GM21786 (cell line): ENCODE data around the gene ELFN1.

Source experiments
- ATAC-seq: cut with Tn5 transposase; IDR thresholded peaks from one replicate; pipeline ENCODE4 v1.9.1; 2021; ENCODE audit not compliant: unreplicated experiment

The ELFN1 gene

DNA sequence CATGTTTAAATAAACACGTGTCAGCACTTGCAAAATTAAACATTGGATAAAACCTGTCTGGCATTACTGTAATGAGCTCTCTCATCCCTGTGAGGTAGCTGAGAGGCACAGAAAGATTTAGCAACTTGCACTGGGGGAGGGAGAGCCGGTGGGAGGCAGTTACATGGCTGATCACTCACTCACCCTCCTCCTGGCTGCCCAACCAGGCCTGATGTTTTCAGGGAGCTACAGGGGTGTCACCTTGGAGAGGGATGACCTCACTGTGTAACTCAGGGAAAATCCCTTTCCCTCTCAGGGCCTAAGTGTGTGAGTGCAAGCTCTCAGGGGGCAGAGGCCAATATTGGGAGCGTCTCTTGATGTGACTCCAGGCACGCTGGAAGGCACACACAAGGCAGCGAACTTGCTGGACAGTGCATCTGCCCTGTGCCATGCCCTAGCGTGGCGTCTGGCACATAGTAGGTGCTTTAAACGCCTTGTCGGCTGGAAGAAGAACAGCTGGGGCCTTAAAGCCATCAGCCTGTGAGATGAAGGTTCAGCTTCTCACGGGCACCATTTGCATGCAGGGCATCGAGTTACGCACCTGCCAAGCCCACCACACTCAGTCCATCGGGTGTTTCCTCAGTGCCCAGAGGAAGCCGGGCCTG, 51.1 kb downstream of the ELFN1 start:
- ATAC-seq, result no peak

DNA sequence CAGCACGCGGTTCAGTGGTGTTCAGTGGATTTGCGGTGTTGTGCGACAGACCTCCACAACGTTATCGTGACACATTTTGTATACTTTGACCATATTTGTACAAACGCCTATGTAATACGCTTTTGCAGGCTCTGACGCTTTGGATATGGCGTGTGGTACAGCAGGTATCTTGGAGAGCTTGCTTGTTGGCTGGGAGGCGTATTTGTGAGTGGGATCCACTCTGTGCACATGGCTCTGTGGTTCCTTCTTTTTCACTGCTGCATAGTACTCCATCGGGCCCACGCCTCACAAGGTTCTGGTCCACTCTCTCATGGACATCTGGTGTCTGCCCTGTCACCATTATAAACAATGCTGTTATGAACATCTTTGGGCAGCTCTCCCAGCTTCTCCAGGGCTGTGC, 53.2 kb downstream of the ELFN1 start:
- ATAC-seq, result no peak

DNA sequence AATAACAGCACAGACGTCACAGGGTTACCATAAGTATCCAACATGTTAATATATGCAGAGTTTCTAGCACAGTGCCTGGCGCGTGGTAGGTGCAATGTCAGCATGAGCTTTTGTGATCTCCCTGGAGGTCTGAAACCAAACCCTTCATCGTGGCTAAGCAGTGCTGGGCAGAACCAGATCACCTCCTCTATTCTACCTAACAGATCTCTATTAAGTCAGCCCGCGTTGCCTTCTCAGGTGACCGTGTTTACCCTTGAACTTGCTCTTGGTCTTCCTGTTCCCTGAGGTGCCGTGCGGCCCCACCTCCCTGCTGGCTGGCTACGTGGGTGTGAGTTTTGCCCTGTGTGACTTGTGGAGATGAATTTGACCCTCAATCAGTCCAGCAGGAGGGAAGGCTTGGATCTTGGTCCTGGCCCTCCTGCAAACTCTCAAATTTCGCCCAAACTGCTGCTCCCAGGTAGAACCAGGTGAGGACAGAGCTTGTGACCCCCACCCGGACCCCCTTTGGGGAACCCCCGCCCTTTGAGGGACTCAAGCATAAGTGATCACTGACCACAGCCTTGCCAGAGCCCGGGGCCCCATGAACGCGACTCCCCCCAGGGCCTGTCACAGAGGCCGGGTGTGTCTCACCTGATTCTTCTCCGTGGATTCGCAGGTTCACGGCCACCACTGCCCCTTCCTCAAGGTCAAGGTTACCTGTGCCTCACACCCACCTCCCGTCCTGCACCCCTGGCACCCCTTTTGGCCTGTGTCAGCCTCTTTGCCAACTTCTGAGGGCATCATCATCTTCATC, 54.2 kb downstream of the ELFN1 start:
- ATAC-seq, result no peak

DNA sequence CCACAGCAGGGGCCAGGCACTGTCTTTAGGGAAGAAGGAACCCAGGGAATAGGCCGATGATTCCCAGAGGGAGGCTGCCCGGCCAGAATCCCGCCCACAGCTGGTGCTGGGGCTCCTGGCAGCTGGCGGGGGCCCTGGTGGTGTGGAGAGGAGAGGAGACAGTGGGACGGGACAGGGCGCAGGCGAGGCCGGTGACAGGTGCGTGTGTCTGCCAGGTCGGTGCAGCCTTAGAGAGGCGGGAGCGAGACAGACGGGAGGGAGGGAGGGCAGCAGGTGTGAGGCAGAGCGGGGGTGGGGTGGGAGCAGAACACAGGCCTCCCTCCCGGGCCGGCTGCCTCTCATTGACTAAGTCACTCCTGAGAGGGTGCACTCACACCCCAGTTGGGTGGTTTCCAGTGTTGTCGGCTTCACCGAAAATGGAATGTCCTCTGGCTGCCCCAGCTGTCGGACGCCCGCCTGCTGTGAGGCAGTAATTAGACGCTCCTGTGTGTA, 55.2 kb downstream of the ELFN1 start:
- no peak for ATAC-seq

DNA sequence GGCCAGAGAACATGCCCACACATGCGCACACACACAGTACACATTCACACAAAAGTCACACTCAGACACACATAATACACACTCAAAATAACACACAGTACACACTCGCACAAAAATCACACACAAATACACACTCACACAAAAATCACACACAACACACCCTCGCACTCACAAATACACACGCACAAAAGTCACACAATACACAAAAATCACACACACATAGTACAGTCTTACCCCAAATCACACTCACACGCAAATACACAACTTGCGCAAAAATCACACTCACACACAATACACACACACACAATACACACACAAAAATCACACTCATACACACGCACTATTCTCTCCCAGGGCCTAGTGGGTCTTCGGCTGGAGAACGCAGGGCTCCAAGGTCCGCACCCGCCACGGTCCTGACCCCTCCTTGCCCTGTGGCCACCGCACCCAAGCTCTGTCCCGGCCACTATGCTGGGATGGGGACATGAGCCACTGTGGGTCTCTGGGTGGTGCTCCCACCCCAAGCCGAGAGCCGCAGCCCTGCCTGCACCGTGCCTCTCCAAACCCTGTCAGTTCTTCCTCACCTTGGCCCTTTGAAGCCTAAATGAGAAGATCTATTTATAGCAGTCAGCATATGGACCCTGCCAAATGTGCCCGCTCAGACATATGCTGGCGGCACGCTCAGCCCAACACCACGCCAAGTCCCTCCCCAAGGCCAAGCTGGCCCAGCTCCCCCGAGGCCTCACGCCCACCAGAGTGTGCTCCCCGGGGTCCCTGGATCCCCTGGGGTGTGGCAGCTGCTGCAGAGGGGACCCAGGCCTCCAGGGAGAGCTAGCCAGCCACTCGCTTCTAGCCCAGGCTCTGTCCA, 55.9 kb downstream of the ELFN1 start:
- no peak for ATAC-seq

DNA sequence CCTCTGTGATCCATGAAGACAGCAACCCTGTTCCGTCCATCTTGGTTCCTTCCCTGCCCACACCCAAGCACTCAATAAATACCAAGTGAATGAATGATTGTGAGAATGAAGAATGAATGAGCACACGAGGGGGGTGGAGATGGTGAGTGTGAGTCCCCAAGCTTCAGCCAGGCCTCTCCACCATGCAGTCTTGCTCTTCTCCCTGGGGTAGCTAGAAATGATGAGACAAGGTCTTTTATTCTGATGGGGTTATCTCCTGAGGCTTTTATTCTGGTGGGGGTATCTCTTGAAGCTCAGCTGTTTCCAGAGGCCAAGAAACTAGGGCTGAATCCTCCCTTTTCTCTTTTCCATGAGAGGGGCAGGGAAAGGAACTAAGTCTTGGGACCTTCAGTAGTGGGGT, 57.0 kb downstream of the ELFN1 start:
- no peak for ATAC-seq

DNA sequence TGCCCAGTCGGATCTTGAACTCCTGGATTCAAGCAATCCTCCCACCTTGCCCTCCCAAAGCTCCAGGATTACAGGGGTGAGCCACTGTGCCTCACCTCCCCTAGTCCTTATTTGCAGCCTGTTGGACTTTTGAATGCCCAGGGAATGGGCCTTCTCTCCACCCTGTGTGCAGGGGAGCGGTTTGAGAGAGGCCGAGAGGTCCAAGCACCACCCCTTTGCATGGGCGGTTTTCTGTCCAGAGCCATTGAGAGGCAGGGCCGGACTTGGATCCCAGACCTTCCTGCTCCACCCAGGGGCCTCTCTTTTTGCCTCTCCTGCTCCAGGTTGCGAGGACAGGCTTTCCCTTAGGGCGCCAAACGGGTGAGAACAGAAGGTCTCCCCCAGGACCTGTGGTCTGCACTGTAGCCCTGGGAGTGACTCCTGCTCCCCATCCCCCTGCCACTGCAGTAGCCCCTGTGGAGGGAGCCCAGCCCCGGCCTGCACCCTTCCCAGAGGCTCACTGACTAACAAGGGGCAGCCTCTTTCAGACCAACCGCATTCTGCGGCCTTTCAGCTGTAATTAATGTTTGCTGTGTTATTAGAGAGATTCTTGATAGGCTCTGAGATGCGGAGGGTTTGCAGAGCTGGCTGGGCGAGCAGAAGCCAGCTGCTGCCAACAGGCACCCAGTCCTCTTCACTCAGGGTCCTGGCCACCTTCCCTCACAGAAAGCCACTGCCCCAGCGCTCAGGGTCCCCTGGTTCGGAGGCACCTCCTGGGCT, 57.9 kb downstream of the ELFN1 start:
- no peak for ATAC-seq

DNA sequence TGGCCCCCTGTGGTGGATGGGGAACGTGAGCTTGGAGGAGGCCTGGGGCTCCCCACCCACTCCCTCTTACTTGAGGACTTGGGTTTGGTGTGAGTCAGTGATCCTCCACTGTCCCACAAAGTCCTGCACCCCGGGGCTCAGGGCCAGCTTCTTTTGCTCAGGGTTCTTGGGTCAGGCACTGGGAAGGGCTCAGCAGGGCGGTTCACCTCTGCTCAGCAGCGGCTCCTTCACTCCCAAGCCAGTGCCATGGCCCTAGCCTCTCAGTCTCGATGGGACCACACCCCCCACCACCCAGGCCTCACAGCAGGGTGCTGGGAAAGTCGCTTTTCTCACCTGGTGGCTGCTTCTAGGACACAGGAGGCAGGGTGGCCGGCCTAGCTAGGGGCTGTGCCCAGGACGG, 59.1 kb downstream of the ELFN1 start:
- ATAC-seq, result no peak

DNA sequence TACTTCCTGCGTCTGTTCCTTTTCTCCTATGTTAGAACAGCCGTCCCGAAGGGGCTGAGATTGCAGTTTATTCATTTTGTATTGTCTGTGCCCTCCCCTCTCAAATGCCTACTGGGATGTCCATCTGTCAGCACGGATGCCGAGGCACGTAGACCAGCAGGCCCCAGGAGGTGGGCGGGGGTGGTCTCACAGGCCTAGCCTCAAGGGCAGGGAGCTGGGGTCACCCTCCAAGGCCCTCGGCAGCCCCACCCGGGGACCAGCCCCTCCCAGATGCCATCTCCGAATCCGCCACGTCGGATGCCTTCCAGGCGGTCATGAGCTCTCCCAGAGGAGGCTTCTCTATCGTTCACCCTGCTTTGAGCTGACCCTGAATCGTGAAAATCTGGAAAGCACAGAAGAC, 59.7 kb downstream of the ELFN1 start:
- no peak for ATAC-seq

DNA sequence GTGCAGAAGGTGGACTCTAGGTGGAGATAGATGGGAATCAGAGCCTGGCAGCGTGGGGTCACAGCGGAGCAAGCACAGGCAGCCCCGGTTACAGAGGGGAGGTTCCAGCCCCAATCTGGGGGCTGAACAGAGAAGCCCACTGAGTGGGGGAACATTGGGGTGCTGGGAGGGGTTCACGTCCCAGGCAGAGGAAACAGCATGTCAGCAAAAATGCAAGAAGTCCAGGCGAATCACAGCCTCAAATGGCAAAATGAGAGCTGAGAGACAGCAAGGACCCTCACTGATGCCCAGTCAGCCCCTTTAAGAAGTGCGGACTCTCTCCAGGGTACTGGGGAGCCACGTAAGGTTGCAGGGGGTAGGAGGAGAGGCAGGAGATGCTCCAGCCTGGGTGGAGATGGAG, 62.0 kb downstream of the ELFN1 start:
- no peak for ATAC-seq

DNA sequence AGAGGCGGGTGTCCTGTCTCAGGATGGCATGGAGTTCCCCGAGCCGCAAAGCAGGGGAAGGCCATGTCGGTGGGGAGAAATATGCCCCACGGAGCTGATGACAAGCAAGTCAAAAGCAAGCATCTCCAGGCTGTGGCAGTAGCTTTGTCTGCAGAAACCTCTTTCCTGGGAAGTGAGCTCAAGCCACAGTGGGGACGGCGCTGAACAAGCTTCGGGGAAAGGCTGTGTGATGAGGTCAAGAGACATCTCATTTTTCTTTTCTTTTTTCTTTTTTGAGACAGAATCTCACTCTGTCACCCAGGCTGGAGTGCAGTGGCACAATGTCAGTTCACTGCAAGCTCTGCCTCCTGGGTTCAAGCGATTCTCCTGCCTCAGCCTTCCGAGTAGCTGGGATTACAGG, 62.6 kb downstream of the ELFN1 start:
- no peak for ATAC-seq

DNA sequence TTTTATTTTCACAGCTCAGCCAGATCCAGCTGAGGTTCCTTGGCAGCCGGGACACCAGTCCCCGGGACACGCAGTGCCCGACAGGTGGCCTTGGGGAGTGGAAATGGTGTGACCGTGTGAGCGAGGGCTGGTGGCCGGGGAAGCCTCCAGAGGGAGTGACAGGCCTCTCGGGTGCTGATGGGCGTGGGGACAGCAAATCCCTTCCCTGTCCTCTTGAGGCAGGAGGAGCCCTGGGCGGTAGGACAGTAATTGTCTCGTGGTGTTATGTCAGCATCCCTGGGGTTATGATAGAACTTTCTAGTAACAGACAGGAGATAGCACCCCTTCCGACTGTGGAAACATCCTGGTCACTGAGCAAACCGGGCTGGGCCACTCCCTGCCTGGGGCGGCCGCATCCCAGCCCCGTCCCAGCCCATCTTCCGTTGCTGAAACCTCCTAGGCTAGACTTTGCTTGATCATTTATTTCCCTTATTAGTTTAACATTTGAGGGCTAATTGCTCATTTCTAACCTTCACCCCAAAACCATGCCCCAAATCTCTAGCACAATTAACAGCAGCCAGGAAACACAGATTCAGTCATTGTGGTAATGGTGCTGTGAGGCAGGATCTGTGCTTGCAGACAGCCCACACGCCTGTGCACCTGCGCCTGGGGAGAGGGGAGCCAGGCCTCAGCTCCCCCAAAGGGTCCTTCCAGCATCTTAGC, 63.3 kb downstream of the ELFN1 start:
- ATAC-seq, result no peak

DNA sequence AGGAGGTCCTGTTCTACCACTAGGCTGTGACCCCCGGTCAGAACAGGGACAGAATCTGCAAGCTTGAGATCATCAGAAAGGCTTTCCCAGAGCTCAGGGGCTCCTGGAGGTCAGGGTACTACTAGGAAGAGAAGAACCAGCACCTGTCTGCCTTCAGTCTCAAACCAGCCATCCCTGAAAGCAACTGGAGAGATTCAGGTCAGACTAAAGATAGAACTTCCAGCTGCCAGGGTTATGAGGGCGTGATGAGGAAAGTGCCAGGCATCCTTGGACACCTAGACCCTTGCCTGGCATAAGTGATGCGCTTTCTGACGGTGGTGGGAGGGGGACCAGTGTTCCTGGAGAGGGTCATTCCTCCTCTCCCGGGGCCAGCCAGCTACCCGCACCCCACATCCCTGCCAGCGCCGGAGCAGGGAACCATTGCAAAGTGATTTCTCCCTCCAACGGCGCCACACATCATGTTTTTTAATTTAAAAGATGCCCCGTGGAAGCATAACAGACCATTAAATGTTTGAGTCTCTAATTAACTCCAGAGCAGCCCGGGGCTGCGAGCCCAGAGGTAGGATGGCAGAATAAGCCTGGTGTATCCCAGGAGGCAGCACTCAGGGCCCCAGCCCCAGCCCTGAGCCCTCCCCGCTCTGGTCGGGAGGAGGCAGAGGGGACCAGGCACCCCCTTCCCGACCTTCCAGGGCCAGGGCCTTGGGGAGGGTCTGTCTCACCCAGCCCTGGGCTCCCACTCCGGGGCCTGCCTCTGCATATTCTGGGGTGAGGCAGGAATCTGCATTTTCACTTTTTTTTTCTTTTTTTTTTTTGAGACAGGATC, 64.0 kb downstream of the ELFN1 start:
- ATAC-seq, result no peak

DNA sequence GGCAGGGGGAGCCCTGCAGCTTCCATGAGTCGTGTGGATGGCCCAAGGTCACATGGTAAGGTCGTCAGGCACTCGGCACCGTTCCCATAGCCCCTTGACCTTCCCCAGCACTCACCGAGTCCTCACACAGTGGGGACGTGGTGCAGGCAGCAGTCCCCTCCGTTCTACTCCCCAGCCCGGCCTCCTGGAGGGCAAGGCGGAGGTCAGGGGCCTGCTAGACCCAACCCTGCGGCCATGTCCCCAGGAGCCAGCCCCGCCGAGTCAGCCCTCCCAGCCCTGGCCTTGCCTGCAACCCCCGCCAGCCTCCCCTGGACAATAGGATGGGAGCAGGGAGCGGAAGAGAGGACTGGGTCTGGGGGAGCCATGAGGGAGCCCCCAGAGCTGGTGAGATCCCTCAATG, 65.2 kb downstream of the ELFN1 start:
- ATAC-seq, result no peak

DNA sequence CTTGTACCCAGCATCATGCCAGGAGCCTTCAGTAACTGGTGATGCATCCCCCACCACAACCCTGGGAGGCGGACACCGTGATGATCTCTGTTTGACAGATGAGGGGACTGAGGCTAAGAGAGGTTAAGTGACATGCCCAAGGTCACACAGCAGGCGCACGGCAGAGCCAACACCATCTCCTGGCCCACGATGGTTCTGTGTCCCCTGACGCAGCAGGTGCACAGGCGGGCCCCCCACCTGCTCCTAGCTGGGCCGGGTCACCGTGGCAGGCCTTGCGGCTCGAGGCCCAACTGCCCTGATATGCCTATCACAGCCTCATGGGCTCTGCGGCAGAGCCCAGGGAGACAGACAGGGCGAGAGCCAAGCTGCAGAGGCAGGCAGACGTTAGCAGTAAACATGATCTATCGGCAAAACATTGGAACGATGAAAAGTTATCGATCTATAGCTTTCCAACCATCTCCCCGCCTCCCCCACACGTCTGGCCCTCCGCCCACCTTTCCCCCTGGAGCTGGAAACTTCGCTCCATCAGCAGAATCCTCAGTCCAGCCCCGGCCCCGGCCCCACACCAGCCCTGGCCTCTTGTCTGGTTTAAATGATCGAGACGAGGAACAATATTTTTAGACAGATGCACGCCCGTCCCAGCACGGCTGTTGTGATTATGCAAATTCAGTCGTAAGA, 65.9 kb downstream of the ELFN1 start:
- ATAC-seq, result no peak

DNA sequence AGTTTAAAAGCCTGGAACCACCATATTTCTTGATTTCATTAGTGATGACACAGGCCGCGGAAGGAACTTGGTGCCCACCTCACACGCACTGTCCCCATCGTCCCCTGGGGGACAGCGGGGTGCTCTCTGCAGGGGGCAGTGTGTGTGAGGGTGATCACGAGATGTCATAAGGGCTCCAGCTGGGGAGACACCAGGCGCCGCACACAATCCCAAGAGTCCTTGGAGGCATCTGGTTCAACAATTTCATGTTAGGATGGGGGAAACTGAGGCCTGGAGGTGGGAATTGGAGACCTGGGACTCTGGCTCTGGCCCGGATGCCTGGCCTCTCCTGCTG, 66.4 kb downstream of the ELFN1 start:
- no peak for ATAC-seq

DNA sequence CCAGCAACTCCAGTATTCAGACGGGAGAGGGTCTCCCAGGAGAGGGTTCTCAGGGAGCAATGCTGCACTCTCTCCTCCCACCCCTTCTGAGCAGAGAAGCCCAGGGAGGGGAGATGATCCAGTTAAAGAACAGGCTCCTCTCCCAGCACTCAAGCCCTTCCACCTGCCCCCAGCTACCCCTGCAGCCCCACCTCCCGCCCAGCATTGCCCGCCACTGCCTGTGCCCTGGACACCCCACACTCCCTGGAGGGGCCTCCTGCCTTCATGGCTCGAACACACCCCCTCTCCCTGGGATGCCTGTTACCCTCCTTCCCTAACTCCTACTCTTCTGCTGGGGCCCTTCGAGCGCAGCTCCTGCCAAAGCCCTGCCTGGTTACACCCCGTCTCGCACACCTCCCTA, 66.8 kb downstream of the ELFN1 start:
- no peak for ATAC-seq

DNA sequence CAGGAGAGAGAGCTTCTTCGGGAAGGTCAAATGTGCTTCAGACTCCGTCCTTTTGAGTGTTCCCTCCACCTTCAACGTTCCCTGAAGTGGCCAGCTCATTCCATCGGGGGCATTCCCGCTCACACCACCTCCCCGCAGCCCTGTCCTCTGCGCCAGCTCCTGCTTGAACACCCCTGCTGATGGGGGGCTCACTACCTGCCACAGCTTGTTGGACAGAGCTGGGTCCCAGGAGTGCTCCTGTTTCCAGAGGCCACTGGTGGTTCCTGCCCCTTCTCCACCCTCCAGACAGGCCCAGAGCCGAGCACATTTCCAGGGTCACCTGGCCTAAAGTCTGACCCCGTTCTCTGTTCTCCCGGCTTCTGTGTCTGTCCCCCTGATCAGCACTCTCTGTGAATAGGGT, 67.4 kb downstream of the ELFN1 start:
- ATAC-seq, result no peak

DNA sequence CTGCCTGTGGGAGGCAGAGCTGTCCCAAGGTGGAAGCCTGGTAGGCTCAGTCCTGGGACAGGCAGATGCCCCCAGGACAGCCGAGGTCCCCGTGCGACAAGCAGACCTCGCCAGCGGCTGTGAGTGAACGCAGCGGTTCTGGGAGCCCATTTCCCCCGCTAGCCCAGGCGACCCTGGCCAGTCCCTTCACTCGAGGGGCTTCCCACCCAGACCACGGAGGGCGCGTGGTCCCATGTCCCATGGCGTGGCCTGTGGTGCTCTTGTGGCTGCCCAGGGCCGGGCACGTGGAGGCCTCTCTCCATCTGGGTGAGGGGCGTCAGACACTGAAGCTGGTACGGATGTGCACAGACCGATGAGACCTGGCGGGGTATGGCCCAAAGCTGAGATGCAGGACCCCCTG, 67.9 kb downstream of the ELFN1 start:
- no peak for ATAC-seq
